HepG2 (cell line): ENCODE data around the gene MRPL2. TPM values are rescaled to one million over a fixed set of nuclear protein-coding genes. Genes with fewer than 3 reads are reported as not detected.

Experiments
- ETV5 ChIP-seq: IDR thresholded peaks from 2 replicates; pipeline ENCODE4 v1.6.1; 2018; ENCODE audit warnings: missing biosample characterization, missing genetic modification reagents, inconsistent platforms, borderline replicate concordance
- FUBP1 ChIP-seq: sonication (generic); formaldehyde crosslinking; IDR thresholded peaks from 2 replicates; pipeline ENCODE4 v1.5.1; 2020; ENCODE audit warnings: missing genetic modification reagents, mild to moderate bottlenecking, borderline replicate concordance
- NCOA2 ChIP-seq: sonication (generic); formaldehyde crosslinking; IDR thresholded peaks from 2 replicates; pipeline ENCODE4 v1.8.0; 2022; ENCODE audit warnings: inconsistent platforms
- SETDB1 ChIP-seq: sonication (generic); formaldehyde crosslinking; IDR thresholded peaks from 2 replicates; pipeline ENCODE4 v1.5.1; 2020; ENCODE audit warnings: missing genetic modification reagents, mild to moderate bottlenecking, borderline replicate concordance
- SOX5 ChIP-seq: IDR thresholded peaks from 2 replicates; pipeline ENCODE4 v1.6.1; 2016; ENCODE audit warnings: borderline replicate concordance
- STAT6 ChIP-seq: sonication (generic); formaldehyde crosslinking; IDR thresholded peaks from 2 replicates; pipeline ENCODE4 v1.4.0; 2020; ENCODE audit warnings: missing genetic modification reagents, mild to moderate bottlenecking, borderline replicate concordance
- ZBTB26 ChIP-seq: IDR thresholded peaks from 2 replicates; pipeline ENCODE4 v1.6.1; 2016; ENCODE audit warnings: missing compliant biosample characterization, missing genetic modification reagents, borderline replicate concordance
- ZKSCAN5 ChIP-seq: sonication (generic); formaldehyde crosslinking; IDR thresholded peaks from 2 replicates; pipeline ENCODE4 v1.5.1; 2020; ENCODE audit warnings: mild to moderate bottlenecking, missing genetic modification reagents
- ZNF136 ChIP-seq: sonication (generic); formaldehyde crosslinking; IDR thresholded peaks from 2 replicates; pipeline ENCODE4 v1.8.1; 2022; ENCODE audit warnings: low read depth, mild to moderate bottlenecking, moderate library complexity, missing genetic modification reagents
- ZNF33B ChIP-seq: sonication (generic); formaldehyde crosslinking; IDR thresholded peaks from 2 replicates; pipeline ENCODE4 v1.5.1; 2020; ENCODE audit warnings: mild to moderate bottlenecking, missing genetic modification reagents
- ZNF543 ChIP-seq: sonication (generic); formaldehyde crosslinking; IDR thresholded peaks from 2 replicates; pipeline ENCODE4 v1.4.0; 2020; ENCODE audit warnings: mild to moderate bottlenecking, missing genetic modification reagents
- ZNF609 ChIP-seq: sonication (generic); formaldehyde crosslinking; IDR thresholded peaks from 2 replicates; pipeline ENCODE4 v1.4.0; 2020; ENCODE audit warnings: mild to moderate bottlenecking, missing genetic modification reagents, borderline replicate concordance
- ZNF674 ChIP-seq: sonication (generic); formaldehyde crosslinking; IDR thresholded peaks from 2 replicates; pipeline ENCODE4 v1.5.0; 2020; ENCODE audit warnings: low read depth, mild to moderate bottlenecking, missing genetic modification reagents
- ZNF800 ChIP-seq: sonication (generic); formaldehyde crosslinking; IDR thresholded peaks from 2 replicates; pipeline ENCODE4 v1.4.0; 2020; ENCODE audit warnings: missing genetic modification reagents
- polyA plus RNA-seq, 8 experiments: library from polyadenylated mRNA; depleted of rRNA in 3 of 8; stranded (reverse) in 7 of 8; unstranded in 1 of 8; fragments of >200 nt; fragmentation: Illumina TruSeq in 4 of 8; extraction: Trizol in 4 of 8; gene quantifications; 2 replicates each; pipeline versions ENCODE4 v1.2.1 to v1.2.3, GENCODE V29; 2011 to 2016; ENCODE audit warnings: low read depth in 4 of 8, missing spikeins in 1 of 8, mixed read lengths in 1 of 8; ENCODE audit not compliant: insufficient read depth in 1 of 8
- total RNA-seq, 5 experiments: library from RNA; depleted of rRNA; stranded (reverse); fragments of >200 nt; fragmentation: Illumina TruSeq; extraction: Trizol; gene quantifications; 2 replicates each; pipeline ENCODE4 v1.2.3, GENCODE V29; 2016; ENCODE audit warnings: low read depth in 1 of 5

The MRPL2 gene
- total and polyA plus RNA-seq, 2 of the 13 experiments (the other 11 are each of a cell fraction or from before 2014, with no cell fraction given), result 56.8 to 65.6 TPM

- TF ChIP-seq STAT6 (CRISPR knock-in tag) (no peak), ZBTB26 (CRISPR knock-in tag) (no peak), ZNF136 (CRISPR knock-in tag) (no peak), FUBP1 (CRISPR knock-in tag) (no peak; the same call in 1 of the 2 replicates), ETV5 (CRISPR knock-in tag) (no peak), ZNF800 (CRISPR knock-in tag) (0 out of 2 replicates have a peak, but pooled peaks have one; percentile 16), ZNF609 (0 out of 2 replicates have a peak, but pooled peaks have one; percentile 11), ZNF674 (no peak), NCOA2 (no peak), ZNF33B (no peak), SOX5 (CRISPR knock-in tag) (no peak; the same call in 1 of the 2 replicates), ZKSCAN5 (CRISPR knock-in tag) (no peak), SETDB1 (CRISPR knock-in tag) (no peak), ZNF543 (CRISPR knock-in tag) (peak; percentile 41; the same call in 1 of the 2 replicates)
Measured at GRCh38 chr6:43059168-43060033, at the start of gene MRPL2, which contains the start of gene KLC4 (continued).
